Fibroblast of mammary gland (primary cell): ENCODE data around the gene ZNF83.

Source experiments
- DNase-seq: peaks from one replicate; pipeline ENCODE4 v3.0.0-alpha.2; 2010; ENCODE audit warnings: low read depth
- H3K4me3 ChIP-seq: 2 replicates; pipeline ENCODE4 v1.5.1; 2011; ENCODE audit warnings: low read depth, mild to moderate bottlenecking, low read length, moderate library complexity; ENCODE audit not compliant: control insufficient read depth
- TF ChIP-seq, protein P1 (sequence below): conservative IDR thresholded peaks from 2 replicates; pipeline ENCODE4 v1.5.1; 2011; ENCODE audit warnings: low read depth, low read length, inconsistent platforms; ENCODE audit not compliant: control insufficient read depth, insufficient read depth

Gene ZNF83

DNA sequence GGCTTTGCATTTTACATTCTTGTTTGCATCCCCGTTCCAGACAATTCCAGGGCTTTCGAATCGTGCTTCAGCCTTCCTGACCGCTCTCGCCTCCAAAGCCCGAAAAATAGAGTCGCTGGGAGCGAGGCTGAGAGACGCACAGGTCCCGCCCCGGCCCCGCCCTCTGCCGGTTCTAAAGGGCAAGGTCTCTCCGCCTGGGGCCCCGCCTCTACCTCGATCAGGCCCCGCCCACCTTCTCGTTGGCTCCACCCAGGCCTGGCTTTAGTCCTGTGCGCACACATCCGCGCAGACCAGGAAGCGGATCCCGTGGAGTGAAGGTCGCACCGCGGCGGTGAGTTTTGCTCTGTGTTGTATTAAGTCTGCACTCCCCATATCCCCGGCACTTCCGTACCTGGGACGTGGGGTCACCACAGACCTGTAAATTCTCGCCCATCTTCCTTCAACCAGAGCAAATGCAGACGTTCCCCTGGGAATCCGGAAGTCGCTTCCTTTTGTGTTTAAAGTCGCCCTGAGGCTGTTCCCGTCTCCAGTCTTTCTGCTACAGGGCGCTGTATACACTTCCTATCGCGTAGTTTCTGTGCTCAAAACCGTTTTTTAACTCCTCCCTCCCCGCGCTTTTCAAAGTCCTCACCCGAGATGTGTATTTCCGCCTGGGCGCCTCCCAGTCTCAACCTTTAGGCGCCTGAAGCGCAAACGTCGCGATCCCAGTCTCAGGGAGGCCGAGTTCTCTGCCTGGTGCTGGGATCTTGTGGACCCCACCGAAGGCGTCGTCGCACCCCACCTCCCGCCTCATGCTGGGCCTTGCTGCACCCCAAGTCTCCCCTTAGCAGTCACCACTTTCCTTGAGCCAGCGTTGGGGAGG is 67.9 kb downstream of the ZNF83 start, which contains the start of gene ZNF701:
TSS of gene ZNF701 (plus strand) at position 288 of the 862 bp plus-strand sequence. CDS start 3,861 bp downstream, outside the sequence.
- TF ChIP-seq, protein P1, sequence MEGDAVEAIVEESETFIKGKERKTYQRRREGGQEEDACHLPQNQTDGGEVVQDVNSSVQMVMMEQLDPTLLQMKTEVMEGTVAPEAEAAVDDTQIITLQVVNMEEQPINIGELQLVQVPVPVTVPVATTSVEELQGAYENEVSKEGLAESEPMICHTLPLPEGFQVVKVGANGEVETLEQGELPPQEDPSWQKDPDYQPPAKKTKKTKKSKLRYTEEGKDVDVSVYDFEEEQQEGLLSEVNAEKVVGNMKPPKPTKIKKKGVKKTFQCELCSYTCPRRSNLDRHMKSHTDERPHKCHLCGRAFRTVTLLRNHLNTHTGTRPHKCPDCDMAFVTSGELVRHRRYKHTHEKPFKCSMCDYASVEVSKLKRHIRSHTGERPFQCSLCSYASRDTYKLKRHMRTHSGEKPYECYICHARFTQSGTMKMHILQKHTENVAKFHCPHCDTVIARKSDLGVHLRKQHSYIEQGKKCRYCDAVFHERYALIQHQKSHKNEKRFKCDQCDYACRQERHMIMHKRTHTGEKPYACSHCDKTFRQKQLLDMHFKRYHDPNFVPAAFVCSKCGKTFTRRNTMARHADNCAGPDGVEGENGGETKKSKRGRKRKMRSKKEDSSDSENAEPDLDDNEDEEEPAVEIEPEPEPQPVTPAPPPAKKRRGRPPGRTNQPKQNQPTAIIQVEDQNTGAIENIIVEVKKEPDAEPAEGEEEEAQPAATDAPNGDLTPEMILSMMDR = no peak
- DNase-seq = peak; percentile 88
- peak within 1 kb of the TSS; percentile 96 for H3K4me3 ChIP-seq

DNA sequence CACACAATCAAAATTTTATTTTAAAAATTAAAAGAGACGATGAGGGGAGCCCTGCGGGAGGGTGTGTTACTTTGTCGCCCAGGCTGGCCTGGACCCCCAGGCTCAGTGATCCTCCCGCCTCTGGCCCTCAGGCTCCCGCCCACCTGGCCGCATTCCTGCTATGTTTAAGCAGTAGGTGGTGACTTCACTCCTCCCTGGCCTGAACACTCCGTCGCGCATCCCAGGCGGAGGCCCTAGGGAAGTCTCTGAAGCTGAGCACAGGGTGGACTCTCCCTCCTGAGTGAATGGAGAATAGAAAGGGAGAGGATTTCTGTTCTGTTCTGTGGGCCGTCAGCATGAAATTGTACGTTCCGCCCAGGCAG is 68.5 kb downstream of the ZNF83 start:
- peak overlapping the region; percentile 96 for H3K4me3 ChIP-seq
- peak; percentile 32 for DNase-seq

DNA sequence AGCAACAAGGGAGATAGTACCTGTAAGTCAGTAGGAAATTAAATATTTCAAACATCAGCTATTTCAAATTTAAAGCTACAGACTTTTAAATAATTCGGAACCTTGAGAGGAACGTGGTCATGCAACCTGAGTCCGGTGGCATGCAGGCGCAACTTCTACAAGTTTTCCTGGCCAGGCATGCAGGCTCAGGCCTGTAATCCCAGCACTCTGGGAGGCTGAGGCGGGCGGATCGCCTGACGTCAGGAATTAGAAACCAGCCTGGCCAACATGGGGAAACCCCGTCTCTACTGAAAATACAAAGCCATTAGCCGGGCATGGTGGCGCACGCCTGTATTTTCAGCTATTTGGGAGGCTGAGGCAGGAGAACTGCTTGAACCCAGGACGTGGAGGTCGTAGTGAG is 70.2 kb downstream of the ZNF83 start:
- TF ChIP-seq, protein P1 = no peak
- no peak overlapping the region for H3K4me3 ChIP-seq
- no peak for DNase-seq

DNA sequence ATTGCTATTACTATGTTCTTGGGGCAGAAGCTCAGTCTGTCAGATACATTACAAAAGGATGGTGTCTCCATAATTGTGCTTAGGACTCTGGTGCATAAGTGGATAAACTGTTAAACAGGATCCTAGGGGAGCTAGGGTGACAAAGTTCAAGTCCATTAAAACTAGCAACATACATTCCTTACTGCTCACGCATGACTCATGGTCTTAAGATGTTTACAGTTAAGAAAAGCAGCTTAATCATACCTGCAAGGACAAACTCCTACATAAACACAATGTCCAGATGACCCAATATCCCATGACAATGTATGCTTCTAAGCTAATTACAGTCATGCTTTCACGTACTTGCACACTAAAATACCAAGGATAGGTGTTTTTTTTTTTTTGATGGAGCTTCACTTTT is 71.6 kb downstream of the ZNF83 start:
- TF ChIP-seq, protein P1 = no peak
- peak; percentile 89 for DNase-seq

DNA sequence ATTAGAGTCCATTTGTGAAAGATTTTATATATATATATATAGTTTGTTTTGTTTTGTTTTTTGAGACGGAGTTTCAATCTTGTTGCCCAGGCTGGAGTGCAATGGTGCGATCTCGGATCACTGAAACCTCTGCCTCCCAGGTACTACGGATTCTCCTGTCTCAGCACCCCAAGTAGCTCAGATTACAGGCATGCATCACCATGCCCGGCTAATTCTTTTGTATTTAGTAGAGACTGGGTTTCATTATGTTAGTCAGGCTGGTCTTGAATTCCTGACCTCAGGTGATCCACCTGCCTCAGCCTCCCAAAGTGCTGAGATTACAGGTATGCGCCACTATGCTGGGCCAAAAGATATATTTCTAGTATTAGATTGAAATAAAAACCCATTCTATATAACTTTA is 72.0 kb downstream of the ZNF83 start:
- TF ChIP-seq, protein P1 = no peak
- no peak for DNase-seq

More for the DNA sequence above, 71.6 kb downstream of the ZNF83 start:
- H3K4me3 ChIP-seq = no peak overlapping the region

More for the DNA sequence above, 72.0 kb downstream of the ZNF83 start:
- no peak overlapping the region for H3K4me3 ChIP-seq
